ENCODE measurements around the gene ZNHIT6.

ZNHIT6 gene

GRCh38 chr1:85683292-85684025 lies 24.8 kb downstream of the ZNHIT6 start:
- no peak for DNase-seq

GRCh38 chr1:85681087-85681486 lies 27.1 kb downstream of the ZNHIT6 start:
- Histone ChIP-seq H3K27me3 (no peaks in the 10 kb centered on the region), H3K9me3 (no peaks in the 10 kb centered on the region), H3K36me3 (peaks cover 8 to 23% (median 19%) of the 10 kb centered on the region in 3 donors), H3K4me3 (no peak overlapping the region), H3K27ac (no peak overlapping the region), H3K4me1 (peaks cover 0 to 8% (median 1%) of the 10 kb centered on the region in 4 donors)
- TF ChIP-seq CTCF (IDR thresholded peaks at IDR 0.05), result no peak
- intact Hi-C loops (cut with DNase I; ENCODE audit: low total_unique reads), result no loop called here
- no peak for DNase-seq

More at GRCh38 chr1:85683292-85684025, 24.8 kb downstream of the ZNHIT6 start:
- Histone ChIP-seq H3K27ac (no peak overlapping the region), H3K36me3 (peaks cover 0 to 11% (median 11%) of the 10 kb centered on the region in 3 donors), H3K9me3 (no peaks in the 10 kb centered on the region), H3K4me1 (peaks cover 0 to 8% (median 1%) of the 10 kb centered on the region in 4 donors), H3K4me3 (no peak overlapping the region), H3K27me3 (no peaks in the 10 kb centered on the region)
- intact Hi-C loops (cut with DNase I; ENCODE audit: low total_unique reads), result no loop called here
- no peak for TF ChIP-seq CTCF (IDR thresholded peaks at IDR 0.05)

GRCh38 chr1:85678193-85678592 lies 30.0 kb downstream of the ZNHIT6 start:
- intact Hi-C loops (cut with DNase I; ENCODE audit: low total_unique reads), result no loop called here
- peaks cover 17 to 30% (median 26%) of the 10 kb centered on the region in 3 donors for H3K36me3 ChIP-seq
- TF ChIP-seq CTCF (IDR thresholded peaks at IDR 0.05), result no peak

GRCh38 chr1:85677656-85678055 lies 30.6 kb downstream of the ZNHIT6 start:
- peaks cover 0 to 8% (median 1%) of the 10 kb centered on the region in 4 donors for H3K4me1 ChIP-seq
- intact Hi-C loops (cut with DNase I; ENCODE audit: low total_unique reads), result no loop called here
- no peaks in the 10 kb centered on the region for H3K27me3 ChIP-seq
- H3K4me3 ChIP-seq, result no peak overlapping the region
- no peak for DNase-seq
- no peak for TF ChIP-seq CTCF (IDR thresholded peaks at IDR 0.05)
- no peaks in the 10 kb centered on the region for H3K9me3 ChIP-seq
- peaks cover 17 to 30% (median 26%) of the 10 kb centered on the region in 3 donors for H3K36me3 ChIP-seq
- no peak overlapping the region for H3K27ac ChIP-seq

More at GRCh38 chr1:85678193-85678592, 30.0 kb downstream of the ZNHIT6 start:
- no peak overlapping the region for H3K27ac ChIP-seq
- no peak for DNase-seq
- no peak overlapping the region for H3K4me3 ChIP-seq
- H3K9me3 ChIP-seq, result no peaks in the 10 kb centered on the region
- H3K4me1 ChIP-seq, result peaks cover 0 to 8% (median 1%) of the 10 kb centered on the region in 4 donors
- no peaks in the 10 kb centered on the region for H3K27me3 ChIP-seq

GRCh38 chr1:85672031-85672660 lies 36.1 kb downstream of the ZNHIT6 start:
- H3K27me3 ChIP-seq, result no peaks in the 10 kb centered on the region
- no peak for TF ChIP-seq CTCF (IDR thresholded peaks at IDR 0.05)
- no peaks in the 10 kb centered on the region for H3K9me3 ChIP-seq
- DNase-seq, result no peak
- H3K4me1 ChIP-seq, result peaks cover 0 to 3% (median 0%) of the 10 kb centered on the region in 4 donors
- no peak overlapping the region for H3K27ac ChIP-seq
- H3K36me3 ChIP-seq, result peaks cover 14 to 18% (median 16%) of the 10 kb centered on the region in 3 donors
- no peak overlapping the region for H3K4me3 ChIP-seq
- intact Hi-C loops (cut with DNase I; ENCODE audit: low total_unique reads), result no loop called here

Data from tibial artery (tissue), 4 donors.